Measurements from ENCODE around the gene FGD4.

GRCh38 chr12:32440120-32440865, 40.9 kb downstream of the FGD4 start:
- TF ChIP-seq CTCF (conservative IDR thresholded peaks at IDR 0.05; ENCODE audit: low read depth, low read length) (no peak), CEBPB (IDR thresholded peaks at IDR 0.05; ENCODE audit: low read depth, low read length) (no peak), POLR2A (IDR thresholded peaks at IDR 0.05; ENCODE audit: low read depth, low read length) (no peak), RAD21 (IDR thresholded peaks at IDR 0.05; ENCODE audit: low read length) (no peak), SMC3 (IDR thresholded peaks at IDR 0.05; ENCODE audit: low read depth, low read length) (no peak), BHLHE40 (IDR thresholded peaks at IDR 0.05; ENCODE audit: low read depth, low read length) (no peak)
- TF ChIP-seq, protein P1, sequence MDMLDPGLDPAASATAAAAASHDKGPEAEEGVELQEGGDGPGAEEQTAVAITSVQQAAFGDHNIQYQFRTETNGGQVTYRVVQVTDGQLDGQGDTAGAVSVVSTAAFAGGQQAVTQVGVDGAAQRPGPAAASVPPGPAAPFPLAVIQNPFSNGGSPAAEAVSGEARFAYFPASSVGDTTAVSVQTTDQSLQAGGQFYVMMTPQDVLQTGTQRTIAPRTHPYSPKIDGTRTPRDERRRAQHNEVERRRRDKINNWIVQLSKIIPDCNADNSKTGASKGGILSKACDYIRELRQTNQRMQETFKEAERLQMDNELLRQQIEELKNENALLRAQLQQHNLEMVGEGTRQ (IDR thresholded peaks at IDR 0.05; ENCODE audit: low read depth, low read length): no peak
- TF ChIP-seq, protein P2, sequence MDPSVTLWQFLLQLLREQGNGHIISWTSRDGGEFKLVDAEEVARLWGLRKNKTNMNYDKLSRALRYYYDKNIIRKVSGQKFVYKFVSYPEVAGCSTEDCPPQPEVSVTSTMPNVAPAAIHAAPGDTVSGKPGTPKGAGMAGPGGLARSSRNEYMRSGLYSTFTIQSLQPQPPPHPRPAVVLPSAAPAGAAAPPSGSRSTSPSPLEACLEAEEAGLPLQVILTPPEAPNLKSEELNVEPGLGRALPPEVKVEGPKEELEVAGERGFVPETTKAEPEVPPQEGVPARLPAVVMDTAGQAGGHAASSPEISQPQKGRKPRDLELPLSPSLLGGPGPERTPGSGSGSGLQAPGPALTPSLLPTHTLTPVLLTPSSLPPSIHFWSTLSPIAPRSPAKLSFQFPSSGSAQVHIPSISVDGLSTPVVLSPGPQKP (IDR thresholded peaks at IDR 0.05; ENCODE audit: borderline replicate concordance, low read depth, low read length): no peak

Measured in IMR-90 (cell line).